ENCODE results near the gene ATP8B1.

GRCh38 chr18:57789759-57790158, 13.4 kb downstream of the ATP8B1 start:
- TF ChIP-seq CTCF (conservative IDR thresholded peaks at IDR 0.05; ENCODE audit: low read depth, low read length) (no peak), FOS (IDR thresholded peaks at IDR 0.05; ENCODE audit: low read depth, low read length) (no peak)
